ENCODE measurements around the gene CARD6. TPM values are rescaled to one million over a fixed set of nuclear protein-coding genes. Genes with fewer than 3 reads are reported as not detected.

The CARD6 gene
- total RNA-seq, 1 experiment from 2014 or later: 0.49 TPM

DNA sequence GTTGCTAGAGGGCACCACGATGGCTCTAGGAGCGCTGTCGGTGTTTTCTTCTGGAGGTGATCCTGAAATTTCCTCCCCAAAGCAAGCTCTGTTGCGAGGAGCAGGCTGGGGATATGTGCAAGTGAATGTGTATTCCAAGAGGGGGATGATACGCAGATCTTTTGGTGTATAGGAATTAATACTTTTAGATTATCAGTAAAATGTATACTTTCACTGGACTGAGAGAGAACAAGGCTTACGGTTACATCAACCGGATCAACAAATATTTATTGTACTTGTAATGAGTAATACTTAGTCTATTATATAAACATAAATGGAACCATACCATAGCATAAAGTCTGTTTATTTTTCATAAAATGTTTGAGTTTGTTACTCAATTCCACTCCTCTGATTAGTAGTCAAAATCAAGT lies 42.4 kb upstream of the CARD6 start:
- no peak for TF ChIP-seq POLR2AphosphoS5 (IDR thresholded peaks at IDR 0.05; ENCODE audit: low read depth, low read length)
- TF ChIP-seq, protein P1, sequence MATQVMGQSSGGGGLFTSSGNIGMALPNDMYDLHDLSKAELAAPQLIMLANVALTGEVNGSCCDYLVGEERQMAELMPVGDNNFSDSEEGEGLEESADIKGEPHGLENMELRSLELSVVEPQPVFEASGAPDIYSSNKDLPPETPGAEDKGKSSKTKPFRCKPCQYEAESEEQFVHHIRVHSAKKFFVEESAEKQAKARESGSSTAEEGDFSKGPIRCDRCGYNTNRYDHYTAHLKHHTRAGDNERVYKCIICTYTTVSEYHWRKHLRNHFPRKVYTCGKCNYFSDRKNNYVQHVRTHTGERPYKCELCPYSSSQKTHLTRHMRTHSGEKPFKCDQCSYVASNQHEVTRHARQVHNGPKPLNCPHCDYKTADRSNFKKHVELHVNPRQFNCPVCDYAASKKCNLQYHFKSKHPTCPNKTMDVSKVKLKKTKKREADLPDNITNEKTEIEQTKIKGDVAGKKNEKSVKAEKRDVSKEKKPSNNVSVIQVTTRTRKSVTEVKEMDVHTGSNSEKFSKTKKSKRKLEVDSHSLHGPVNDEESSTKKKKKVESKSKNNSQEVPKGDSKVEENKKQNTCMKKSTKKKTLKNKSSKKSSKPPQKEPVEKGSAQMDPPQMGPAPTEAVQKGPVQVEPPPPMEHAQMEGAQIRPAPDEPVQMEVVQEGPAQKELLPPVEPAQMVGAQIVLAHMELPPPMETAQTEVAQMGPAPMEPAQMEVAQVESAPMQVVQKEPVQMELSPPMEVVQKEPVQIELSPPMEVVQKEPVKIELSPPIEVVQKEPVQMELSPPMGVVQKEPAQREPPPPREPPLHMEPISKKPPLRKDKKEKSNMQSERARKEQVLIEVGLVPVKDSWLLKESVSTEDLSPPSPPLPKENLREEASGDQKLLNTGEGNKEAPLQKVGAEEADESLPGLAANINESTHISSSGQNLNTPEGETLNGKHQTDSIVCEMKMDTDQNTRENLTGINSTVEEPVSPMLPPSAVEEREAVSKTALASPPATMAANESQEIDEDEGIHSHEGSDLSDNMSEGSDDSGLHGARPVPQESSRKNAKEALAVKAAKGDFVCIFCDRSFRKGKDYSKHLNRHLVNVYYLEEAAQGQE (IDR thresholded peaks at IDR 0.05; ENCODE audit: insufficient read depth in 1 of 2, low read depth in 2 of 2, low read length in 1 of 2): no peak
- no peak for TF ChIP-seq TCF7L2 (IDR thresholded peaks at IDR 0.05; ENCODE audit: low read depth, low read length)
- TF ChIP-seq, protein P2, sequence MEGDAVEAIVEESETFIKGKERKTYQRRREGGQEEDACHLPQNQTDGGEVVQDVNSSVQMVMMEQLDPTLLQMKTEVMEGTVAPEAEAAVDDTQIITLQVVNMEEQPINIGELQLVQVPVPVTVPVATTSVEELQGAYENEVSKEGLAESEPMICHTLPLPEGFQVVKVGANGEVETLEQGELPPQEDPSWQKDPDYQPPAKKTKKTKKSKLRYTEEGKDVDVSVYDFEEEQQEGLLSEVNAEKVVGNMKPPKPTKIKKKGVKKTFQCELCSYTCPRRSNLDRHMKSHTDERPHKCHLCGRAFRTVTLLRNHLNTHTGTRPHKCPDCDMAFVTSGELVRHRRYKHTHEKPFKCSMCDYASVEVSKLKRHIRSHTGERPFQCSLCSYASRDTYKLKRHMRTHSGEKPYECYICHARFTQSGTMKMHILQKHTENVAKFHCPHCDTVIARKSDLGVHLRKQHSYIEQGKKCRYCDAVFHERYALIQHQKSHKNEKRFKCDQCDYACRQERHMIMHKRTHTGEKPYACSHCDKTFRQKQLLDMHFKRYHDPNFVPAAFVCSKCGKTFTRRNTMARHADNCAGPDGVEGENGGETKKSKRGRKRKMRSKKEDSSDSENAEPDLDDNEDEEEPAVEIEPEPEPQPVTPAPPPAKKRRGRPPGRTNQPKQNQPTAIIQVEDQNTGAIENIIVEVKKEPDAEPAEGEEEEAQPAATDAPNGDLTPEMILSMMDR (IDR thresholded peaks at IDR 0.05): no peak
- no peak for TF ChIP-seq SIN3A (IDR thresholded peaks at IDR 0.05; ENCODE audit: borderline replicate concordance, insufficient read depth, low read depth, low read length)
- Histone ChIP-seq H3K27ac (ENCODE audit: low read length) (peak overlapping the region; percentile 92), H3K9me3 (ENCODE audit: control insufficient read depth, insufficient read depth, low read depth, low read length) (no peaks in the 10 kb centered on the region), H3K27me3 (ENCODE audit: control insufficient read depth, insufficient read depth, low read length) (no peaks in the 10 kb centered on the region), H3K4me1 (ENCODE audit: control insufficient read depth, insufficient read depth, low read length) (peaks cover 17% of the 10 kb centered on the region), H3K36me3 (ENCODE audit: control insufficient read depth, insufficient read depth, low read length) (peaks cover 3% of the 10 kb centered on the region; the same call in 1 of the 2 replicates), H3K4me3 (ENCODE audit: low read depth in 2 of 2, low read length in 2 of 2) (peak overlapping the region; percentile 96 to 99)
- no TSS peak for BruUV-seq (replicated peaks)
- in situ Hi-C loops (cut with HindIII; ENCODE audit: low pct_unique_long_range_greater_than_20kb, low sequenced_read_pairs): no loop called here
- POLR2A ChIA-PET: interaction anchor here (0.6 kb wide), 1 partner anchor 1042 kb away, joined by 8 read pairs; no protein-coding TSS in a partner anchor
- DNase-seq (ENCODE audit: low read depth, low spot score): peak; percentile 73
- ATAC-seq: peak; percentile 78
- CTCF ChIA-PET: interaction anchor here (0.6 to 0.7 kb wide), 3 partner anchors 48 to 1213 kb away, joined by 5 to 11 read pairs (median 6); no protein-coding TSS in a partner anchor
- intact Hi-C loops (cut with micrococcal nuclease; ENCODE audit: unreplicated experiment): no loop called here

DNA sequence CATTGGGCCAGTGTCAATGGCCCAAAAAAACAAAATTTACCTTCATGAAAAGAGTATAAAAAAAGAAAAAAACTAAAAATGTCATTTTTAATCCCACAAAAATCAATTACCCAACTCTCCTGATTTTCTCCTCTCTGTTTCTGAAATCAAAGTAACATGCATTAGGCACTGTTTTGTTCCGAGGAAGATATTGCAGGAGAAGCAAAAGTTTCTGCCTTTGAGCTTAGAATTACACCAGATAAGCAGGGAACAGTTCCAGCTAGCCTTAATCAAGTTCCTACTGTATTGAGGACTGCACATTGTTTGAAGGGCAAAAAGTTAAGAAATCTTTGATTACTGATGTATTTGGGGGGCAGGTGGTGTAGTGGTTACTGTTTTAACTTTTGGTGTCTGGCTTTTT lies 41.9 kb upstream of the CARD6 start:
- ChIA-PET POLR2A (interaction anchor here (0.5 to 0.6 kb wide), 2 partner anchors 1025 to 1042 kb away, joined by 3 to 8 read pairs; no protein-coding TSS in a partner anchor), CTCF (interaction anchor here (0.6 to 0.7 kb wide), 3 partner anchors 48 to 1214 kb away, joined by 5 to 11 read pairs (median 6); no protein-coding TSS in a partner anchor)
- TSS peak; percentile 94 for BruUV-seq (replicated peaks)
- in situ Hi-C loops (cut with HindIII; ENCODE audit: low pct_unique_long_range_greater_than_20kb, low sequenced_read_pairs): no loop called here
- Histone ChIP-seq H3K4me3 (ENCODE audit: low read depth in 2 of 2, low read length in 2 of 2) (peak overlapping the region; percentile 96 to 99), H3K27ac (ENCODE audit: low read length) (peak overlapping the region; percentile 92; the same call in 1 of the 2 replicates), H3K9me3 (ENCODE audit: control insufficient read depth, insufficient read depth, low read depth, low read length) (no peaks in the 10 kb centered on the region), H3K27me3 (ENCODE audit: control insufficient read depth, insufficient read depth, low read length) (no peaks in the 10 kb centered on the region), H3K36me3 (ENCODE audit: control insufficient read depth, insufficient read depth, low read length) (peaks cover 3% of the 10 kb centered on the region; the same call in 1 of the 2 replicates), H3K4me1 (ENCODE audit: control insufficient read depth, insufficient read depth, low read length) (peaks cover 17% of the 10 kb centered on the region)
- intact Hi-C loops (cut with micrococcal nuclease; ENCODE audit: unreplicated experiment): no loop called here
- no peak for DNase-seq (ENCODE audit: low read depth, low spot score)
- TF ChIP-seq TCF7L2 (IDR thresholded peaks at IDR 0.05; ENCODE audit: low read depth, low read length): no peak
- TF ChIP-seq POLR2AphosphoS5 (IDR thresholded peaks at IDR 0.05; ENCODE audit: low read depth, low read length): no peak
- TF ChIP-seq, protein P2 (IDR thresholded peaks at IDR 0.05): no peak
- TF ChIP-seq SIN3A (IDR thresholded peaks at IDR 0.05; ENCODE audit: borderline replicate concordance, insufficient read depth, low read depth, low read length): no peak
- TF ChIP-seq, protein P1 (IDR thresholded peaks at IDR 0.05; ENCODE audit: insufficient read depth in 1 of 2, low read depth in 2 of 2, low read length in 1 of 2): no peak
- ATAC-seq: no peak

All from Panc1 (cell line).